RPMI8226 (cell line): Measurements from ENCODE around the gene TENM3.
"Not testable (repeated sequence)": the region's sequence is repeated elsewhere in the genome, so short reads cannot be mapped to it uniquely, and the experiment has no call there.

ENCODE experiments used
- DNase-seq: peaks from one replicate; pipeline ENCODE4 v3.0.0-alpha.2; 2015

The TENM3 gene

GRCh38 chr4:182344968-182345367, 101.8 kb downstream of the TENM3 start:
- DNase-seq: no peak

- DNase-seq: no peak
Observed at GRCh38 chr4:182346250-182346649, 103.0 kb downstream of the TENM3 start.

- no peak for DNase-seq
Observed at GRCh38 chr4:182346675-182347375, 103.6 kb downstream of the TENM3 start.

- no peak for DNase-seq
Observed at GRCh38 chr4:182348779-182349326, 105.7 kb downstream of the TENM3 start.

- DNase-seq: no peak
Observed at GRCh38 chr4:182350041-182350440, 106.8 kb downstream of the TENM3 start.

- DNase-seq: no peak
Observed at GRCh38 chr4:182351485-182351884, 108.3 kb downstream of the TENM3 start.

- DNase-seq: no peak
Observed at GRCh38 chr4:182354106-182354505, 110.9 kb downstream of the TENM3 start.

GRCh38 chr4:182354867-182355266, 111.7 kb downstream of the TENM3 start:
- no peak for DNase-seq

- no peak for DNase-seq
Observed at GRCh38 chr4:182367153-182367552, 124.0 kb downstream of the TENM3 start.

- DNase-seq: no peak
Observed at GRCh38 chr4:182369211-182369610, 126.0 kb downstream of the TENM3 start.

- DNase-seq: no peak
Observed at GRCh38 chr4:182370491-182370890, 127.3 kb downstream of the TENM3 start.

- no peak for DNase-seq
Observed at GRCh38 chr4:182380771-182381181, 137.6 kb downstream of the TENM3 start.

GRCh38 chr4:182382941-182383340, 139.7 kb downstream of the TENM3 start:
- DNase-seq: no peak

- DNase-seq: no peak
Observed at GRCh38 chr4:182384631-182385091, 141.5 kb downstream of the TENM3 start.

- no peak for DNase-seq
Observed at GRCh38 chr4:182385897-182386296, 142.7 kb downstream of the TENM3 start.

GRCh38 chr4:182386576-182386975, 143.4 kb downstream of the TENM3 start:
- not testable (repeated sequence) for DNase-seq

GRCh38 chr4:182391111-182391684, 148.0 kb downstream of the TENM3 start:
- no peak for DNase-seq

- DNase-seq: no peak
Observed at GRCh38 chr4:182394181-182394580, 151.0 kb downstream of the TENM3 start.

GRCh38 chr4:182400081-182400480, 156.9 kb downstream of the TENM3 start:
- DNase-seq: no peak

- DNase-seq: no peak
Observed at GRCh38 chr4:182400790-182401189, 157.6 kb downstream of the TENM3 start.

GRCh38 chr4:182404376-182404775, 161.2 kb downstream of the TENM3 start:
- DNase-seq: no peak

GRCh38 chr4:182405087-182405486, 161.9 kb downstream of the TENM3 start:
- DNase-seq: no peak

GRCh38 chr4:182409271-182409670, 166.1 kb downstream of the TENM3 start:
- DNase-seq: no peak

- DNase-seq: no peak
Observed at GRCh38 chr4:182411391-182411790, 168.2 kb downstream of the TENM3 start.
